Testis (tissue), 3 donors: ENCODE data around the gene NAA38. TPM values are rescaled to one million over a fixed set of nuclear protein-coding genes. Genes with fewer than 3 reads are reported as not detected.
"Not testable (repeated sequence)": the region's sequence is repeated elsewhere in the genome, so short reads cannot be mapped to it uniquely, and the experiment has no call there.

ENCODE experiments used
- DNase-seq: peaks from one replicate; pipeline ENCODE4 v3.0.0-alpha.2; 2019
- H3K27ac ChIP-seq, 2 donors: fragments of 200-600 bp; sonication (generic); one replicate each; pipeline ENCODE4 v1.5.1; 2019
- H3K27me3 ChIP-seq: fragments of 200-600 bp; sonication (generic); one replicate; pipeline ENCODE4 v1.5.1; 2019
- H3K36me3 ChIP-seq: fragments of 200-600 bp; sonication (generic); one replicate; pipeline ENCODE4 v1.5.1; 2017; ENCODE audit warnings: low read depth; ENCODE audit errors: missing control alignments
- H3K4me1 ChIP-seq: fragments of 200-600 bp; sonication (generic); one replicate; pipeline ENCODE4 v1.5.1; 2019
- H3K4me3 ChIP-seq, 2 donors: fragments of 200-600 bp; sonication (generic); one replicate each; pipeline ENCODE4 v1.5.1; 2017 to 2019
- H3K9me3 ChIP-seq: fragments of 200-600 bp; sonication (generic); one replicate; pipeline ENCODE4 v1.5.1; 2017
- POLR2A ChIP-seq: fragments of 450-650 bp; IDR thresholded peaks from one replicate; pipeline ENCODE4 v1.6.1; 2017; ENCODE audit warnings: antibody characterized with exemption, mild to moderate bottlenecking, moderate library complexity
- WGBS, 2 donors: methylation state at CpG; one replicate each; pipeline ENCODE4 v1.1.5; 2018; 5-methylcytosine and 5-hydroxymethylcytosine counted together
- intact Hi-C: fragments of 100-400 bp; cut with DNase I; formaldehyde crosslinking; loops from one replicate; pipeline ENCODE4 v1.15.1; 2023; ENCODE audit warnings: low total_unique reads
- polyA plus RNA-seq: library from polyadenylated mRNA; stranded (reverse); fragments of 350-450 nt; fragmentation: Illumina TruSeq; extraction: RNeasy Lipid Tissue Mini Kit (QIAGEN cat#74804); gene quantifications from one replicate; pipeline ENCODE4 v1.2.3, GENCODE V29; 2014; ENCODE audit warnings: low read depth, low replicate concordance; ENCODE audit not compliant: insufficient read depth
- total RNA-seq, 2 donors: library from RNA; depleted of rRNA; stranded (reverse); fragments of >200 nt; gene quantifications; one replicate each; pipeline ENCODE4 v1.2.3, GENCODE V29; 2016
- TF ChIP-seq, protein P1 (sequence below), 3 experiments: fragments of 450-650 bp in 2 of 3; fragments of 200-600 bp in 1 of 3; sonication (generic) in 1 of 3; IDR thresholded peaks; one replicate each; pipeline ENCODE4 v1.5.1; 2016 to 2019; ENCODE audit warnings: antibody characterized with exemption in 3 of 3, mild to moderate bottlenecking in 2 of 3, moderate library complexity in 1 of 3

NAA38 gene
- total and polyA plus RNA-seq, 3 donors from 2014 or later, result 72.3 to 102 (median 83.1) TPM

GRCh38 chr17:7875804-7876370 lies 18.5 kb upstream of the NAA38 start:
- no peak for DNase-seq
- H3K27ac ChIP-seq, result no peak overlapping the region
- H3K36me3 ChIP-seq, result no peaks in the 10 kb centered on the region
- H3K9me3 ChIP-seq, result no peaks in the 10 kb centered on the region
- no peak overlapping the region for H3K4me3 ChIP-seq
- TF ChIP-seq, protein P1, sequence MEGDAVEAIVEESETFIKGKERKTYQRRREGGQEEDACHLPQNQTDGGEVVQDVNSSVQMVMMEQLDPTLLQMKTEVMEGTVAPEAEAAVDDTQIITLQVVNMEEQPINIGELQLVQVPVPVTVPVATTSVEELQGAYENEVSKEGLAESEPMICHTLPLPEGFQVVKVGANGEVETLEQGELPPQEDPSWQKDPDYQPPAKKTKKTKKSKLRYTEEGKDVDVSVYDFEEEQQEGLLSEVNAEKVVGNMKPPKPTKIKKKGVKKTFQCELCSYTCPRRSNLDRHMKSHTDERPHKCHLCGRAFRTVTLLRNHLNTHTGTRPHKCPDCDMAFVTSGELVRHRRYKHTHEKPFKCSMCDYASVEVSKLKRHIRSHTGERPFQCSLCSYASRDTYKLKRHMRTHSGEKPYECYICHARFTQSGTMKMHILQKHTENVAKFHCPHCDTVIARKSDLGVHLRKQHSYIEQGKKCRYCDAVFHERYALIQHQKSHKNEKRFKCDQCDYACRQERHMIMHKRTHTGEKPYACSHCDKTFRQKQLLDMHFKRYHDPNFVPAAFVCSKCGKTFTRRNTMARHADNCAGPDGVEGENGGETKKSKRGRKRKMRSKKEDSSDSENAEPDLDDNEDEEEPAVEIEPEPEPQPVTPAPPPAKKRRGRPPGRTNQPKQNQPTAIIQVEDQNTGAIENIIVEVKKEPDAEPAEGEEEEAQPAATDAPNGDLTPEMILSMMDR (IDR thresholded peaks at IDR 0.05), result no peak
- TF ChIP-seq POLR2A, result no peak
- 84 to 92% methylated on average over 2 of the region's 2 CpGs for WGBS, 2 donors
- no peaks in the 10 kb centered on the region for H3K27me3 ChIP-seq
- intact Hi-C loops, result no loop called here
- H3K4me1 ChIP-seq, result no peaks in the 10 kb centered on the region

DNA sequence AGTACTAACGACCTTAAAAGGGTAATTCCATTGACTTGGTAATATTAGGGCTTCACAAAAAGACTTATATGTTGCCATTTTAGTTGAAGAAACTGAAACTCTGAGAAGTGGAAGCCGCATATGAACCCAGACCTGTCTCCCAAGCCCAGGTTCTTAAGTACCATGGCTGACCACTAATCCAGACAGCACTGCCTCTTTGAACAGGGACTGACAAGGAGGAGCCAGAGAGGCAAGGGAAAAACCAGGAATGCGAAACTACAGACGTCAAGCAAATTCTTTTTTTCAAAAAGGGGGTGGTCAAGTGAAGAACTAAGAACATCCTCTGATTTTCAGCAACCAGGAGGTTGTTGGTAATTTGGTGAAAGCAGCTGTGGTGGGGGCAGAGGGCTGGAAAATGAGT lies 15.7 kb upstream of the NAA38 start:
- no peak for DNase-seq
- Histone ChIP-seq H3K27me3 (no peaks in the 10 kb centered on the region), H3K27ac (no peak overlapping the region), H3K4me3 (no peak overlapping the region), H3K9me3 (no peaks in the 10 kb centered on the region), H3K36me3 (no peaks in the 10 kb centered on the region), H3K4me1 (no peaks in the 10 kb centered on the region)
- TF ChIP-seq POLR2A, result no peak
- intact Hi-C loops, result no loop called here
- WGBS, 2 donors, result 48 to 58% methylated on average over 4 of the region's 4 CpGs

DNA sequence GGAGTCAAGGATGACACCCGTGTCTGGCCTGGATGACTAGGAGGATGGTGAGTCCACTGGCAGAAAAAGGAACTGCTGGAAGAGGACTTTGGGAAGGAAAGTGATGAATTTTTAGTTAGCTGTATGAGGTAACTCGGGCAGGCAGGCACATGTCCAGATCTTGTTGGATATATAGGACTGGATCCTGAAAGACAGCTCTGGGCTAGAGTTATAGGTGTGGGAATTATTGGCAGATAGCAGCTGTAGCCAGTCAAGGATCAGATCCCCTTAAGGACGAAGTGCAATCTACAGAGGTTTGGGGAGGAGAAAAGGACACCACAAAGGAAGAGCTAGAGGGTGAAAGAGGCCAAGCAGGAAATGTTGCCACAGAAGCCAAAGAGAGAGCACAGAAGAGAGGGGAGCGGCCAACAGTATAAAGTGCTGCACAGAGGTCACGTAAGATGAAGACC lies 10.5 kb upstream of the NAA38 start:
- 84 to 87% methylated on average over 5 of the region's 5 CpGs for WGBS, 2 donors
- no peaks in the 10 kb centered on the region for H3K36me3 ChIP-seq
- DNase-seq, result no peak
- H3K9me3 ChIP-seq, result no peaks in the 10 kb centered on the region
- TF ChIP-seq POLR2A, result no peak
- TF ChIP-seq, protein P1 (IDR thresholded peaks at IDR 0.05), result no peak
- intact Hi-C loops, result no loop called here
- H3K4me1 ChIP-seq, result no peaks in the 10 kb centered on the region
- no peaks in the 10 kb centered on the region for H3K27me3 ChIP-seq
- H3K27ac ChIP-seq, result no peak overlapping the region
- H3K4me3 ChIP-seq, result no peak overlapping the region

GRCh38 chr17:7864995-7865650 lies 7.8 kb upstream of the NAA38 start:
- no peak for TF ChIP-seq POLR2A
- TF ChIP-seq, protein P1 (IDR thresholded peaks at IDR 0.05), result no peak
- Histone ChIP-seq H3K27ac (no peak overlapping the region), H3K36me3 (no peaks in the 10 kb centered on the region), H3K4me3 (no peak overlapping the region), H3K4me1 (no peaks in the 10 kb centered on the region), H3K27me3 (no peaks in the 10 kb centered on the region), H3K9me3 (no peaks in the 10 kb centered on the region)
- DNase-seq, result no peak
- WGBS, 2 donors, result 93 to 94% methylated on average over 5 of the region's 5 CpGs
- intact Hi-C loops, result no loop called here

GRCh38 chr17:7864384-7864783 lies 7.0 kb upstream of the NAA38 start:
- WGBS, 2 donors, result 85 to 88% methylated on average over 5 of the region's 5 CpGs
- H3K4me1 ChIP-seq, H3K9me3 ChIP-seq, intact Hi-C loops, H3K27ac ChIP-seq, H3K36me3 ChIP-seq, DNase-seq, H3K27me3 ChIP-seq, H3K4me3 ChIP-seq: not testable (repeated sequence)
